Activated CD8-positive, alpha-beta T cell treated with anti-CD3 and anti-CD28 coated beads for 36 hours (primary cell): ENCODE data around the gene MICU1. TPM values are rescaled to one million over a fixed set of nuclear protein-coding genes. Genes with fewer than 3 reads are reported as not detected.

Experiments used
- ATAC-seq: fragments of 200-7000 bp; cut with Tn5 transposase; one replicate; pipeline ENCODE4 v1.10.0; 2021; ENCODE audit warnings: mild to moderate bottlenecking, moderate library complexity
- CTCF ChIA-PET: fragments of 350-600 bp; sonication (Branson Sonifier 250); formaldehyde crosslinking; loops from one replicate; lab custom pipeline; 2021; ENCODE audit warnings: antibody characterized with exemption; lab: Charles Lee
- POLR2A ChIA-PET: fragments of 350-600 bp; sonication (Branson Sonifier 250); formaldehyde crosslinking; loops from one replicate; lab custom pipeline; 2021; ENCODE audit warnings: antibody characterized with exemption; lab: Charles Lee
- DNase-seq: peaks from one replicate; pipeline ENCODE4 v3.0.0-alpha.2; 2020
- H3K27ac Mint-ChIP-seq: one replicate; pipeline ENCODE4 v1.8.0; 2021; ENCODE audit warnings: mild to moderate bottlenecking, mixed read lengths
- H3K27me3 Mint-ChIP-seq: one replicate; pipeline ENCODE4 v1.8.0; 2021; ENCODE audit warnings: mixed read lengths
- H3K36me3 Mint-ChIP-seq: one replicate; pipeline ENCODE4 v1.8.0; 2021; ENCODE audit warnings: low read depth, mixed read lengths
- H3K4me1 Mint-ChIP-seq: one replicate; pipeline ENCODE4 v1.8.0; 2021; ENCODE audit warnings: low read depth, mixed read lengths
- H3K4me3 Mint-ChIP-seq: one replicate; pipeline ENCODE4 v1.8.0; 2021; ENCODE audit warnings: mild to moderate bottlenecking, moderate library complexity, mixed read lengths
- H3K9me3 Mint-ChIP-seq: one replicate; pipeline ENCODE4 v1.8.0; 2021; ENCODE audit warnings: mixed read lengths
- intact Hi-C: fragments of 100-400 bp; cut with micrococcal nuclease; formaldehyde crosslinking; loops from one replicate; pipeline ENCODE4 v1.10.0; 2022
- total RNA-seq, 2 experiments: library from RNA; stranded (reverse); gene quantifications; one replicate each; pipeline ENCODE4 v1.2.3, GENCODE V29; 2021
- TF ChIP-seq, protein P1 (sequence below): fragments of 200-600 bp; IDR thresholded peaks from one replicate; pipeline ENCODE4 v1.8.0; 2022; ENCODE audit warnings: antibody characterized with exemption, mild to moderate bottlenecking

The MICU1 gene
- total RNA-seq, 2 experiments from 2014 or later = 29.9 to 31.0 TPM

DNA sequence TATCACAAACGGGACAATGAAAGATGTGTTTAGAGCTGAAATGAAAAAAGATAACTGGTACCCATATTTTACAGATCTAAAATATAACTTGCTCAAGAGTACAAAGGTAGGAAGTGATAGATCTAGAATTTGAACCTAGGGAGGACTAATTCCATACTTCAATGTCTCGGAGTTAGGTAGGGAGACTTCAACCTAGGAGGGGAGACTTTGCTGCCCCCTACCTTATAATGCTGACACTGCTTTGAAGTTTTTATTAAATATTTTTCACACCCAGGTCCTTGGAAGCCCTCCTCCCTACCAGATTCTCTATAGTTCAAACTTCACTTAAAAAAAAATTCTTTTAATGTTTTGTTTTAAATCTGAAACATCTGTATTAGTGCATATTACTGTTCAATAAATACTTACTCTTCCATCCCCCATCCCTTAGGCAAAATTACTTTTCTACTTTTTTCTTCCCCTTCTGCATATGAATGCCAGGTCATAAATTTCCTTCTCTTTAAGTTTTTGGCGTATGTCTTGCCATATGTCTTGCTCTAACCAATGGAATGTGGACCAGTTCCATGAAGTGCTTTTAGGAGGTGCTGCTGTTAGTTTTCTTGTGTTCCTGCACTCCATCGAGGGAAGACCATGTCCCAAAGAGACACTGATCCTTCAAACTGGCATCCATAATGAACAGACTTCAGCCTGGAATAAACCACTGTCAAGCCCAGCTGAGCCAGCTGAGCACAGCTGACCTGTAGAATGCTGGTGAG is 57.8 kb downstream of the MICU1 start:
- DNase-seq (no peak), ATAC-seq (no peak)
- no peak overlapping the region for H3K27ac Mint-ChIP-seq
- peaks cover 23% of the 10 kb centered on the region for H3K36me3 Mint-ChIP-seq
- H3K4me1 Mint-ChIP-seq = peaks cover 17% of the 10 kb centered on the region
- TF ChIP-seq, protein P1, sequence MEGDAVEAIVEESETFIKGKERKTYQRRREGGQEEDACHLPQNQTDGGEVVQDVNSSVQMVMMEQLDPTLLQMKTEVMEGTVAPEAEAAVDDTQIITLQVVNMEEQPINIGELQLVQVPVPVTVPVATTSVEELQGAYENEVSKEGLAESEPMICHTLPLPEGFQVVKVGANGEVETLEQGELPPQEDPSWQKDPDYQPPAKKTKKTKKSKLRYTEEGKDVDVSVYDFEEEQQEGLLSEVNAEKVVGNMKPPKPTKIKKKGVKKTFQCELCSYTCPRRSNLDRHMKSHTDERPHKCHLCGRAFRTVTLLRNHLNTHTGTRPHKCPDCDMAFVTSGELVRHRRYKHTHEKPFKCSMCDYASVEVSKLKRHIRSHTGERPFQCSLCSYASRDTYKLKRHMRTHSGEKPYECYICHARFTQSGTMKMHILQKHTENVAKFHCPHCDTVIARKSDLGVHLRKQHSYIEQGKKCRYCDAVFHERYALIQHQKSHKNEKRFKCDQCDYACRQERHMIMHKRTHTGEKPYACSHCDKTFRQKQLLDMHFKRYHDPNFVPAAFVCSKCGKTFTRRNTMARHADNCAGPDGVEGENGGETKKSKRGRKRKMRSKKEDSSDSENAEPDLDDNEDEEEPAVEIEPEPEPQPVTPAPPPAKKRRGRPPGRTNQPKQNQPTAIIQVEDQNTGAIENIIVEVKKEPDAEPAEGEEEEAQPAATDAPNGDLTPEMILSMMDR = peak; percentile 36
- intact Hi-C loops = no loop called here
- ChIA-PET POLR2A (no interaction called here), CTCF (interaction anchor here (1.0 to 1.3 kb wide), 3 partner anchors 8 to 16 kb away, joined by 4 read pairs; no protein-coding TSS in a partner anchor)
- H3K27me3 Mint-ChIP-seq = no peaks in the 10 kb centered on the region
- H3K4me3 Mint-ChIP-seq = no peak overlapping the region
- no peaks in the 10 kb centered on the region for H3K9me3 Mint-ChIP-seq

DNA sequence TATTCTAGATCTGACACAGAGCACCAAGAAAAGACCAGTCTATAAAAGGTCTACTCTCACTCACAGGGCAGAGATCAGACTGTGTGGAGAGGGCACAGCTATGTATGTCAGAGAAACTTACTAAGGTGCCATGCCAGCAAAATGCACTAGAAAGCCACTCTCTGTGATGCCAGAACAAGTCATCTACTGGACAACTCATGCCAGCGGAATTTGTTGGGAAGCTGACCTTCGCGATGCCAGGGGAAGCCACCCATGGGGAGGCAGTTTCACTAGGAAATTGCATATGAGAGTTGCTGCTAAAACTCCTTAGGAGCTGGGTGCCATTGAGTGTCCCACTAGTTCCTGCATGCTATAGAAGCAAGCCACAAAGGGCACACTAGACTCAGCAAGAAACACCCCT is 58.5 kb downstream of the MICU1 start:
- CTCF ChIA-PET = interaction anchor here (1.0 to 1.3 kb wide), 3 partner anchors 8 to 16 kb away, joined by 4 read pairs; no protein-coding TSS in a partner anchor
- peaks cover 28% of the 10 kb centered on the region for H3K36me3 Mint-ChIP-seq
- H3K4me1 Mint-ChIP-seq = peaks cover 23% of the 10 kb centered on the region
- H3K9me3 Mint-ChIP-seq = no peaks in the 10 kb centered on the region
- no peak overlapping the region for H3K4me3 Mint-ChIP-seq
- H3K27ac Mint-ChIP-seq = no peak overlapping the region
- POLR2A ChIA-PET = no interaction called here
- TF ChIP-seq, protein P1 = no peak
- intact Hi-C loops = no loop called here
- no peak for DNase-seq
- no peak for ATAC-seq
- H3K27me3 Mint-ChIP-seq = no peaks in the 10 kb centered on the region

DNA sequence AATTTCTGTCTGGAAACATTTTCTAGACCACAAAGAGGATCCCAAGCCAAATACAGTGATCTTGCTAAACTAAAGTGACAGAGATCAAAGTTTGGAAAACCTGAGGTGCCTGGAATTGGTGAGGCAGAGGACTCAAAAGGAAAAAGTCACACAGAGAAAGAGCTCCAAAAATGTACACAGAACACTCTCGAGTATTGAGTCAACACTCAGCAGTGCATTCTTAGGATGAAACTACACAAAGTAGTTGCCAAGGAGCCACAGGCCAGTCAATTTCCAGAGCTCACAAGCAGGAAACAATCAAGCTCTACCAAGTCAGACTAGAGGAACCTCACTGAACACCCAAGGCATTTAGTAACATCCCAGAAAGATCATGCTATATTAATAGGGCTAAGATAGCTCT is 61.3 kb downstream of the MICU1 start:
- Mint-ChIP-seq H3K27ac (peak overlapping the region; percentile 48), H3K4me3 (no peak overlapping the region), H3K9me3 (no peaks in the 10 kb centered on the region), H3K27me3 (no peaks in the 10 kb centered on the region), H3K36me3 (peaks cover 43% of the 10 kb centered on the region), H3K4me1 (peaks cover 34% of the 10 kb centered on the region)
- ChIA-PET CTCF (interaction anchor here (0.8 kb wide), 1 partner anchor 67 kb away, joined by 3 read pairs; no protein-coding TSS in a partner anchor), POLR2A (interaction anchor here (0.8 kb wide), 1 partner anchor 34 kb away, joined by 3 read pairs; no protein-coding TSS in a partner anchor)
- TF ChIP-seq, protein P1 = no peak
- intact Hi-C loops = no loop called here
- ATAC-seq = peak; percentile 40
- DNase-seq = peak; percentile 20

DNA sequence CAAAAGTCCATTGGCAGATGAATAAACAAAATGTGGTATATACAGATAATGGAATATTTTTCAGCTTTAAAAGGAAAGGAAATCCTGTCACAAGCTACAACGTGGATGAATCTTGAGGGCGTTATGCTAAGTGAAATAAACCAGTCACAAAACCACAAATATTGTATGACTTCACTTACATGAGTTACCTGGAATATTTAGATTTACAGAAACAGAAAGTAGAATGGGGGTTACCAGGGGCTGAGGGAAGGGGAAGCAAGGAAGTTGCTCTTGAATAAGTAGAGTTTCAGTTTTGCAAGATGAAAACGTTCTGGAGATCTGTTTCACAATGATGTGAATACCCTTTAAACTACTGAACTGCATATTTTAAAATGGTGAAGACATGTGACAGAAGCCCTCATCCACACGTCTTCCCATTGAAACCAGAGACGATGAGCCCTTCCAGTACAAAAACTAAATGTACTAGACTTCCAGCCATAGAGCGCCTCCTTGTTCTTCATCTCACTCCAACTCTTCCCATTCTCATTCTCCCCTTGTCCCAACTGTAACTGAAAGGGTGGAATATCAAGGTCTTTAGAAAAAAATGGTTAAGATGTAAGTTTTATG is 62.4 kb downstream of the MICU1 start:
- ChIA-PET POLR2A (no interaction called here), CTCF (no interaction called here)
- TF ChIP-seq, protein P1 = no peak
- Mint-ChIP-seq H3K36me3 (peaks cover 44% of the 10 kb centered on the region), H3K4me1 (peaks cover 34% of the 10 kb centered on the region), H3K27ac (peak overlapping the region; percentile 87), H3K9me3 (no peaks in the 10 kb centered on the region), H3K27me3 (no peaks in the 10 kb centered on the region), H3K4me3 (peak overlapping the region; percentile 30)
- intact Hi-C loops = no loop called here
- ATAC-seq (peak; percentile 91), DNase-seq (peak; percentile 53)

DNA sequence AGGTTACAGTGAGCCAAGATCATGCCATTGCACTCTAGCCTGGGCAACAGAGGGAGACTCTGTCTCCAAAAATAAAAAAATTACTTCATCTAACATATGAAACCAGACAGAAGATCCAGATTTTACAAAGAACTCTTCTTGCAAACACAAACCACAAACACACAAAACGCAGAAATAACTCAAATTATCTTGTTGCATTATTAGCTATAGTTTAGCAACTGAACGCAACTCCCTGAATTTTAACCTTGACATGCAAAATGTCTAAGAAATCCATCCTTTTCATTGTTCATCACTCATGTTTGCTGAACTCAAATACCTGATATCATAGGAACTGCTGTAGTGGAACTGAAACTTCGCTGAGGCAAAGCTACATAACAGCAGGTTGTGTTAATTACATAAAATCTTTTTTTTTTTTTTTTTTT is 64.1 kb downstream of the MICU1 start:
- TF ChIP-seq, protein P1 = no peak
- Mint-ChIP-seq H3K27me3 (no peaks in the 10 kb centered on the region), H3K36me3 (peaks cover 43% of the 10 kb centered on the region), H3K4me1 (peaks cover 34% of the 10 kb centered on the region), H3K4me3 (no peak overlapping the region), H3K27ac (no peak overlapping the region), H3K9me3 (no peaks in the 10 kb centered on the region)
- DNase-seq (no peak), ATAC-seq (no peak)
- intact Hi-C loops = no loop called here
- ChIA-PET POLR2A (no interaction called here), CTCF (no interaction called here)
